K562 (cell line): ENCODE measurements around the gene TDRD12.

Experiments
- FOXK2 ChIP-seq, 2 experiments: fragments of 450-650 bp; IDR thresholded peaks in 1 of 2; conservative IDR thresholded peaks in 1 of 2; 2 replicates each; pipeline ENCODE4 v1.6.1; 2016; ENCODE audit warnings: low read depth in 2 of 2, mild to moderate bottlenecking in 1 of 2
- LARP7 ChIP-seq: fragments of 450-650 bp; IDR thresholded peaks from 2 replicates; pipeline ENCODE4 v1.6.1; 2016
- NR3C1 ChIP-seq: sonication (generic); formaldehyde crosslinking; IDR thresholded peaks from 2 replicates; pipeline ENCODE4 v1.8.1; 2022; ENCODE audit warnings: missing genetic modification reagents
- PTBP1 ChIP-seq: fragments of 200-400 bp; formaldehyde crosslinking; IDR thresholded peaks from 2 replicates; pipeline ENCODE4 v1.6.1; 2017; ENCODE audit warnings: low read depth, low read length
- SMARCE1 ChIP-seq: fragments of 450-650 bp; IDR thresholded peaks from 2 replicates; pipeline ENCODE4 v1.7.1; 2016; ENCODE audit warnings: mild to moderate bottlenecking
- SP2 ChIP-seq: IDR thresholded peaks from 2 replicates; pipeline ENCODE4 v1.6.1; 2011; ENCODE audit warnings: mild to moderate bottlenecking, low read depth, low read length, moderate library complexity; ENCODE audit not compliant: poor library complexity, severe bottlenecking; ENCODE audit errors: extremely low read depth
- TEAD4 ChIP-seq, 2 experiments: sonication (generic) in 1 of 2; formaldehyde crosslinking in 1 of 2; IDR thresholded peaks; 2 replicates each; pipeline versions ENCODE4 v1.6.1 to v1.8.0; 2012 to 2022; ENCODE audit warnings: borderline replicate concordance in 1 of 2, inconsistent platforms in 1 of 2, low read length in 1 of 2, mild to moderate bottlenecking in 1 of 2, missing genetic modification reagents in 1 of 2
- TF ChIP-seq, protein P1 (sequence below), 3 experiments: IDR thresholded peaks in 2 of 3; conservative IDR thresholded peaks in 1 of 3; 2 replicates each; pipeline ENCODE4 v1.5.1; 2011 to 2012; ENCODE audit warnings: low read length in 3 of 3, mild to moderate bottlenecking in 3 of 3, control low read depth in 2 of 3, improper control_type of control experiment in 1 of 3, inconsistent platforms in 1 of 3, low read depth in 1 of 3, mixed read lengths in 1 of 3, moderate library complexity in 1 of 3; ENCODE audit not compliant: insufficient read depth in 2 of 3
- TF ChIP-seq, protein P2 (sequence below): IDR thresholded peaks from 3 replicates; pipeline ENCODE4 v1.6.1; 2011; ENCODE audit warnings: borderline replicate concordance, mild to moderate bottlenecking, moderate library complexity; ENCODE audit not compliant: insufficient read length; ENCODE audit errors: extremely low read depth
- TF ChIP-seq, protein P3 (sequence below): sonication (generic); formaldehyde crosslinking; IDR thresholded peaks from 2 replicates; pipeline ENCODE4 v1.5.0; 2020; ENCODE audit warnings: missing genetic modification reagents
- TF ChIP-seq, protein P4 (sequence below): fragments of 450-650 bp; formaldehyde crosslinking; IDR thresholded peaks from 2 replicates; pipeline ENCODE4 v1.4.0; 2022; ENCODE audit warnings: mild to moderate bottlenecking, moderate library complexity

GRCh38 chr19:32859591-32859990 is 140.0 kb downstream of the TDRD12 start:
- no peak for TF ChIP-seq FOXK2 (conservative IDR thresholded peaks at IDR 0.05 in 1 of 2, IDR thresholded peaks at IDR 0.05 in 1 of 2; ENCODE audit: low read depth in 2 of 2)
- TF ChIP-seq TEAD4 (IDR thresholded peaks at IDR 0.05; ENCODE audit: low read length) = no peak
- no peak for TF ChIP-seq TEAD4 (CRISPR knock-in tag; IDR thresholded peaks at IDR 0.05; ENCODE audit: borderline replicate concordance)
- TF ChIP-seq, protein P1, sequence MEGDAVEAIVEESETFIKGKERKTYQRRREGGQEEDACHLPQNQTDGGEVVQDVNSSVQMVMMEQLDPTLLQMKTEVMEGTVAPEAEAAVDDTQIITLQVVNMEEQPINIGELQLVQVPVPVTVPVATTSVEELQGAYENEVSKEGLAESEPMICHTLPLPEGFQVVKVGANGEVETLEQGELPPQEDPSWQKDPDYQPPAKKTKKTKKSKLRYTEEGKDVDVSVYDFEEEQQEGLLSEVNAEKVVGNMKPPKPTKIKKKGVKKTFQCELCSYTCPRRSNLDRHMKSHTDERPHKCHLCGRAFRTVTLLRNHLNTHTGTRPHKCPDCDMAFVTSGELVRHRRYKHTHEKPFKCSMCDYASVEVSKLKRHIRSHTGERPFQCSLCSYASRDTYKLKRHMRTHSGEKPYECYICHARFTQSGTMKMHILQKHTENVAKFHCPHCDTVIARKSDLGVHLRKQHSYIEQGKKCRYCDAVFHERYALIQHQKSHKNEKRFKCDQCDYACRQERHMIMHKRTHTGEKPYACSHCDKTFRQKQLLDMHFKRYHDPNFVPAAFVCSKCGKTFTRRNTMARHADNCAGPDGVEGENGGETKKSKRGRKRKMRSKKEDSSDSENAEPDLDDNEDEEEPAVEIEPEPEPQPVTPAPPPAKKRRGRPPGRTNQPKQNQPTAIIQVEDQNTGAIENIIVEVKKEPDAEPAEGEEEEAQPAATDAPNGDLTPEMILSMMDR (IDR thresholded peaks at IDR 0.05 in 2 of 3, conservative IDR thresholded peaks at IDR 0.05 in 1 of 3; ENCODE audit: insufficient read depth in 2 of 3, low read depth in 1 of 3, low read length in 3 of 3) = no peak
- no peak for TF ChIP-seq PTBP1
- TF ChIP-seq LARP7 = no peak
- TF ChIP-seq, protein P2, sequence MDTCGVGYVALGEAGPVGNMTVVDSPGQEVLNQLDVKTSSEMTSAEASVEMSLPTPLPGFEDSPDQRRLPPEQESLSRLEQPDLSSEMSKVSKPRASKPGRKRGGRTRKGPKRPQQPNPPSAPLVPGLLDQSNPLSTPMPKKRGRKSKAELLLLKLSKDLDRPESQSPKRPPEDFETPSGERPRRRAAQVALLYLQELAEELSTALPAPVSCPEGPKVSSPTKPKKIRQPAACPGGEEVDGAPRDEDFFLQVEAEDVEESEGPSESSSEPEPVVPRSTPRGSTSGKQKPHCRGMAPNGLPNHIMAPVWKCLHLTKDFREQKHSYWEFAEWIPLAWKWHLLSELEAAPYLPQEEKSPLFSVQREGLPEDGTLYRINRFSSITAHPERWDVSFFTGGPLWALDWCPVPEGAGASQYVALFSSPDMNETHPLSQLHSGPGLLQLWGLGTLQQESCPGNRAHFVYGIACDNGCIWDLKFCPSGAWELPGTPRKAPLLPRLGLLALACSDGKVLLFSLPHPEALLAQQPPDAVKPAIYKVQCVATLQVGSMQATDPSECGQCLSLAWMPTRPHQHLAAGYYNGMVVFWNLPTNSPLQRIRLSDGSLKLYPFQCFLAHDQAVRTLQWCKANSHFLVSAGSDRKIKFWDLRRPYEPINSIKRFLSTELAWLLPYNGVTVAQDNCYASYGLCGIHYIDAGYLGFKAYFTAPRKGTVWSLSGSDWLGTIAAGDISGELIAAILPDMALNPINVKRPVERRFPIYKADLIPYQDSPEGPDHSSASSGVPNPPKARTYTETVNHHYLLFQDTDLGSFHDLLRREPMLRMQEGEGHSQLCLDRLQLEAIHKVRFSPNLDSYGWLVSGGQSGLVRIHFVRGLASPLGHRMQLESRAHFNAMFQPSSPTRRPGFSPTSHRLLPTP = no peak
- TF ChIP-seq, protein P3, sequence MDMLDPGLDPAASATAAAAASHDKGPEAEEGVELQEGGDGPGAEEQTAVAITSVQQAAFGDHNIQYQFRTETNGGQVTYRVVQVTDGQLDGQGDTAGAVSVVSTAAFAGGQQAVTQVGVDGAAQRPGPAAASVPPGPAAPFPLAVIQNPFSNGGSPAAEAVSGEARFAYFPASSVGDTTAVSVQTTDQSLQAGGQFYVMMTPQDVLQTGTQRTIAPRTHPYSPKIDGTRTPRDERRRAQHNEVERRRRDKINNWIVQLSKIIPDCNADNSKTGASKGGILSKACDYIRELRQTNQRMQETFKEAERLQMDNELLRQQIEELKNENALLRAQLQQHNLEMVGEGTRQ (CRISPR knock-in tag) = no peak
- TF ChIP-seq SP2 = no peak
- TF ChIP-seq NR3C1 = no peak
- no peak for TF ChIP-seq SMARCE1
- TF ChIP-seq, protein P4, sequence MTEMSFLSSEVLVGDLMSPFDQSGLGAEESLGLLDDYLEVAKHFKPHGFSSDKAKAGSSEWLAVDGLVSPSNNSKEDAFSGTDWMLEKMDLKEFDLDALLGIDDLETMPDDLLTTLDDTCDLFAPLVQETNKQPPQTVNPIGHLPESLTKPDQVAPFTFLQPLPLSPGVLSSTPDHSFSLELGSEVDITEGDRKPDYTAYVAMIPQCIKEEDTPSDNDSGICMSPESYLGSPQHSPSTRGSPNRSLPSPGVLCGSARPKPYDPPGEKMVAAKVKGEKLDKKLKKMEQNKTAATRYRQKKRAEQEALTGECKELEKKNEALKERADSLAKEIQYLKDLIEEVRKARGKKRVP (CRISPR knock-in tag) = no peak
